GM19468 (cell line): ENCODE results near the gene DNAH5.
"Not testable (repeated sequence)": the region's sequence is repeated elsewhere in the genome, so short reads cannot be mapped to it uniquely, and the experiment has no call there.

Experiments
- ATAC-seq: cut with Tn5 transposase; IDR thresholded peaks from one replicate; pipeline ENCODE4 v1.9.1; 2021; ENCODE audit warnings: mild to moderate bottlenecking, moderate library complexity, moderate number of reproducible peaks; ENCODE audit not compliant: unreplicated experiment; ENCODE audit errors: extremely low read depth

The DNAH5 gene

GRCh38 chr5:13860146-13860545 is 84.3 kb downstream of the DNAH5 start:
- no peak for ATAC-seq

GRCh38 chr5:13859270-13860065 is 85.0 kb downstream of the DNAH5 start:
- no peak for ATAC-seq

- no peak for ATAC-seq
These were observed 101.2 kb downstream of the DNAH5 start for GRCh38 chr5:13843175-13843846.

GRCh38 chr5:13833440-13833839 is 111.0 kb downstream of the DNAH5 start:
- no peak for ATAC-seq

- no peak for ATAC-seq
These were observed 113.1 kb downstream of the DNAH5 start for GRCh38 chr5:13831351-13831750.

GRCh38 chr5:13830536-13830935 is 114.0 kb downstream of the DNAH5 start:
- ATAC-seq = no peak

GRCh38 chr5:13821366-13821765 is 123.1 kb downstream of the DNAH5 start:
- ATAC-seq = no peak

GRCh38 chr5:13816126-13816525 is 128.4 kb downstream of the DNAH5 start:
- ATAC-seq = no peak

- no peak for ATAC-seq
These were observed 130.2 kb downstream of the DNAH5 start for GRCh38 chr5:13814301-13814700.

GRCh38 chr5:13809921-13810320 is 134.6 kb downstream of the DNAH5 start:
- no peak for ATAC-seq

- no peak for ATAC-seq
These were observed 140.2 kb downstream of the DNAH5 start for GRCh38 chr5:13804336-13804735.

GRCh38 chr5:13798569-13798968 is 145.9 kb downstream of the DNAH5 start:
- ATAC-seq = not testable (repeated sequence)

- no peak for ATAC-seq
These were observed 158.6 kb downstream of the DNAH5 start for GRCh38 chr5:13785781-13786415.

GRCh38 chr5:13783726-13784125 is 160.8 kb downstream of the DNAH5 start:
- no peak for ATAC-seq

GRCh38 chr5:13780081-13780480 is 164.4 kb downstream of the DNAH5 start:
- ATAC-seq = no peak

- no peak for ATAC-seq
These were observed 170.8 kb downstream of the DNAH5 start for GRCh38 chr5:13773649-13774048.

GRCh38 chr5:13771011-13771571 is 173.4 kb downstream of the DNAH5 start:
- no peak for ATAC-seq

- no peak for ATAC-seq
These were observed 178.3 kb downstream of the DNAH5 start for GRCh38 chr5:13766236-13766635.

- no peak for ATAC-seq
These were observed 180.8 kb downstream of the DNAH5 start for GRCh38 chr5:13763719-13764118.

GRCh38 chr5:13749766-13750165 is 194.7 kb downstream of the DNAH5 start:
- ATAC-seq = no peak

GRCh38 chr5:13746026-13746425 is 198.5 kb downstream of the DNAH5 start:
- no peak for ATAC-seq
